Measurements from ENCODE around the gene PNLIPRP2. TPM values are rescaled to one million over a fixed set of nuclear protein-coding genes. Genes with fewer than 3 reads are reported as not detected.

PNLIPRP2 gene
- total RNA-seq, 1 experiment from 2014 or later, result 1.1 TPM

GRCh38 chr10:116653885-116654284 is 33.1 kb downstream of the PNLIPRP2 start:
- Histone ChIP-seq H3K36me3 (ENCODE audit: control insufficient read depth in 1 of 2, insufficient read depth in 2 of 2, low read length in 2 of 2) (no peaks in the 10 kb centered on the region), H3K9me2 (ENCODE audit: insufficient read depth) (no peaks in the 10 kb centered on the region), H3K4me2 (ENCODE audit: low read length) (no peak overlapping the region), H3K27me3 (ENCODE audit: insufficient read depth, low read length) (0 out of 2 replicates have a peak, but pooled peaks cover 12% of the 10 kb centered on the region), H4K20me1 (ENCODE audit: insufficient read depth) (no peaks in the 10 kb centered on the region), H3K27ac (ENCODE audit: low read depth, low read length) (no peak overlapping the region), H2AFZ (ENCODE audit: low read depth, low read length, poor library complexity, severe bottlenecking) (no peak overlapping the region), H3K79me2 (ENCODE audit: insufficient read depth, low read length) (no peaks in the 10 kb centered on the region), H3K9ac (ENCODE audit: low read length) (no peak overlapping the region), H3K4me3 (replicated peaks in 1 of 2; ENCODE audit: low read depth in 1 of 2, low read length in 2 of 2) (no peak overlapping the region), H3K4me1 (ENCODE audit: control insufficient read depth in 1 of 2, insufficient read depth in 2 of 2, low read length in 2 of 2) (no peaks in the 10 kb centered on the region), H3K9me3 (ENCODE audit: control insufficient read depth in 1 of 2, insufficient read depth in 1 of 2, low read depth in 1 of 2, low read length in 2 of 2) (no peaks in the 10 kb centered on the region)
- POLR2A ChIA-PET, result no interaction called here
- BruUV-seq (replicated peaks), result no TSS peak
- ATAC-seq (no peak), DNase-seq (ENCODE audit: low read depth, low spot score) (no peak)
- CTCF ChIA-PET, result interaction anchor here (1.3 kb wide), 1 partner anchor 521 kb away, joined by 4 read pairs; no protein-coding TSS in a partner anchor
- TF ChIP-seq ELF1 (IDR thresholded peaks at IDR 0.05; ENCODE audit: borderline replicate concordance, low read depth) (no peak), CTCF (IDR thresholded peaks at IDR 0.05 in 2 of 3, conservative IDR thresholded peaks at IDR 0.05 in 1 of 3; ENCODE audit: borderline replicate concordance in 1 of 3, insufficient read depth in 1 of 3, low read depth in 2 of 3, low read length in 2 of 3) (no peak), ZNF274 (IDR thresholded peaks at IDR 0.05; ENCODE audit: low read depth, low read length) (no peak), POLR2AphosphoS5 (IDR thresholded peaks at IDR 0.05; ENCODE audit: low read depth, low read length) (no peak), YY1 (IDR thresholded peaks at IDR 0.05; ENCODE audit: extremely low read depth, insufficient replicate concordance, low read depth, low read length) (no peak), CEBPB (IDR thresholded peaks at IDR 0.05; ENCODE audit: low read depth) (no peak), SP1 (IDR thresholded peaks at IDR 0.05; ENCODE audit: low read depth) (no peak), SRF (IDR thresholded peaks at IDR 0.05; ENCODE audit: low read depth) (no peak), ATF3 (IDR thresholded peaks at IDR 0.05) (no peak), REST (IDR thresholded peaks at IDR 0.05; ENCODE audit: low read depth) (no peak), EZH2phosphoT487 (IDR thresholded peaks at IDR 0.05; ENCODE audit: borderline replicate concordance) (no peak), POLR2A (IDR thresholded peaks at IDR 0.05; ENCODE audit: borderline replicate concordance, extremely low read depth, insufficient read depth, insufficient read length) (no peak), SIN3A (IDR thresholded peaks at IDR 0.05; ENCODE audit: low read depth) (no peak)
- TF ChIP-seq, protein P1, sequence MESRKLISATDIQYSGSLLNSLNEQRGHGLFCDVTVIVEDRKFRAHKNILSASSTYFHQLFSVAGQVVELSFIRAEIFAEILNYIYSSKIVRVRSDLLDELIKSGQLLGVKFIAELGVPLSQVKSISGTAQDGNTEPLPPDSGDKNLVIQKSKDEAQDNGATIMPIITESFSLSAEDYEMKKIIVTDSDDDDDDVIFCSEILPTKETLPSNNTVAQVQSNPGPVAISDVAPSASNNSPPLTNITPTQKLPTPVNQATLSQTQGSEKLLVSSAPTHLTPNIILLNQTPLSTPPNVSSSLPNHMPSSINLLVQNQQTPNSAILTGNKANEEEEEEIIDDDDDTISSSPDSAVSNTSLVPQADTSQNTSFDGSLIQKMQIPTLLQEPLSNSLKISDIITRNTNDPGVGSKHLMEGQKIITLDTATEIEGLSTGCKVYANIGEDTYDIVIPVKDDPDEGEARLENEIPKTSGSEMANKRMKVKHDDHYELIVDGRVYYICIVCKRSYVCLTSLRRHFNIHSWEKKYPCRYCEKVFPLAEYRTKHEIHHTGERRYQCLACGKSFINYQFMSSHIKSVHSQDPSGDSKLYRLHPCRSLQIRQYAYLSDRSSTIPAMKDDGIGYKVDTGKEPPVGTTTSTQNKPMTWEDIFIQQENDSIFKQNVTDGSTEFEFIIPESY (IDR thresholded peaks at IDR 0.05; ENCODE audit: extremely low read depth, insufficient replicate concordance, low read length), result no peak
- RAD21 ChIA-PET (ENCODE audit: low non-redundant PET in 1 of 2, low total read pairs in 2 of 2, uncharacterized antibody in 2 of 2, unreplicated experiment in 2 of 2), result no interaction called here
- intact Hi-C loops (cut with micrococcal nuclease), result no loop called here

Data from HCT116 (cell line).